Measurements from ENCODE around the gene TPST1.
A peak's percentile ranks its signal among the peaks of the same experiment; 100 is the strongest.
"Not testable (repeated sequence)": the region's sequence is repeated elsewhere in the genome, so short reads cannot be mapped to it uniquely, and the experiment has no call there.

Gene TPST1

DNA sequence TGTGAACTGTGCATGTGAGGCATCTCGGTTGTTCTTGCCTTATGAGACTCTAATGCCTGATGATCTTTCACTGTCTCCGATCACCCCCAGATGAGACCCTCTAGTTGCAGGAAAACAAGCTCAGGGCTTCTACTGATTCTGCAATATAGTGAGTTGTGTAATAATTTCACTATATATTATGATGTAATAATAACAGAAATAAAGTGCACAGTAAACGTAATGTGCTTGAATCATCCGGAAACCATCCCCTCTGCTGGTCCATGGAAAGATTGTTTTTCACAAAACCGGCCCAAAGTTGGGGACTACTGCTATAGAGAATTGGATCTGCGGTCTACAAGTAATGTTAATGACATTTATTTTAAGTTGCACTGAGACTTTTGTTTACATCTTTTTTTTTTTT lies 126.7 kb downstream of the TPST1 start:
- DNase-seq (ENCODE audit: low read depth): no peak

DNA sequence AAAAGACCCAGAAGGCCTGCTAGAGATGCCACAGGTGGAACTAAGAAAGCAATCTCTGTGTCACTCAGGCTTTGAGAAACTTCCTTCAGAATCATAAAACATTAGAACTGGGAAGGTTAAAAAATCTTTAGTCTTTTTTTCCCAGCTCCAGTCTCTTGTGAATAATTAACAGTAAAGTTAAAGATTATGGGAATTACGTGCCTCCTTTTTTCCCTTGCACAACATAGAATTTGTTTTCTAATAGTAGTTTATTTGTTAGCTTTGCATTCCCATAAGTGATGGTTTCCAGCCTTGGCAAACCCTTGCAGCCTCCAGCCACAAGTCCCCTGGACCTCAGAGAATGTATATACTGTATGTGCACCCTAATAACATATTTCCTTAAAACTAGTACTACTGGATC lies 128.3 kb downstream of the TPST1 start:
- no peak for DNase-seq (ENCODE audit: low read depth)

GRCh38 chr7:66335318-66335717 lies 130.2 kb downstream of the TPST1 start:
- no peak for DNase-seq (ENCODE audit: low read depth)

DNA sequence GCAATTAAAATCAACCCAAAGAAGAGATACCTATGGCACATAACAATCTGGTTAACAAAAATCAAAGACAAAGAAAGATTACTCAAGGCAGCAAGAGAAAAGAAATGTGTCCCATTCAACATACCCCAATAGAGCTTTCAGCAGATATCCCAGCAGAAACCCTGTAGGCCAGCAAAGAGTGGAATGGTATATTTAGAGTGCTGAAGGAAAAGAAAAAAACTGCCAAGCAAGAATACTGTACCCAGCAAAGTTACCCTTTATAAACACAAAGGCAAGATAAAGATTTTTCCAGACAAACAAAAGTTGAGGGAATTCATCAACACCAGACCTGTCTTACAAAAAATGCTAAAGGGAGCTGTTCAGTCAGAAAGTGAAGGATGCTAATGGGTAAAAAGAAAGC lies 131.6 kb downstream of the TPST1 start:
- no peak for DNase-seq (ENCODE audit: low read depth)

DNA sequence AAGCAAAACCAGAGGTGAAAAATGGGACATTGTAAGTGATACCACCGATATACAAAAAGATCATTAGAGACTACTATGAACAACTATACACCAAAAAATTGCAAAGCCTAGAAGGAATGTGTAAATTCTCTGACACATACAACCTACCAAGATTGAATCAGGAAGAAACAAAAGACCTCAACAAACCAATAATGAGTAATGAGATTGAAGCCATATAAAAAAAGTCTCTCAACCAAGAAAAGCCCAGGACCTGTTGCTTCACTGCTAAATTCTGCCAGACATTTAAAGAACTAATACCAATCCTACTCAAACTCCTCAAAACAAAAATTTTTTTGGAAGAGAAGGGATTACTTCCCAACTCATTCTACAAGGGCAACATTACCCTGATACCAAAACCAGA lies 134.0 kb downstream of the TPST1 start:
- DNase-seq (ENCODE audit: low read depth): no peak

- DNase-seq (ENCODE audit: low read depth): no peak
These were observed 139.0 kb downstream of the TPST1 start for GRCh38 chr7:66344166-66344565.

GRCh38 chr7:66348531-66348930 lies 143.4 kb downstream of the TPST1 start:
- DNase-seq (ENCODE audit: low read depth): peak; percentile 66

DNA sequence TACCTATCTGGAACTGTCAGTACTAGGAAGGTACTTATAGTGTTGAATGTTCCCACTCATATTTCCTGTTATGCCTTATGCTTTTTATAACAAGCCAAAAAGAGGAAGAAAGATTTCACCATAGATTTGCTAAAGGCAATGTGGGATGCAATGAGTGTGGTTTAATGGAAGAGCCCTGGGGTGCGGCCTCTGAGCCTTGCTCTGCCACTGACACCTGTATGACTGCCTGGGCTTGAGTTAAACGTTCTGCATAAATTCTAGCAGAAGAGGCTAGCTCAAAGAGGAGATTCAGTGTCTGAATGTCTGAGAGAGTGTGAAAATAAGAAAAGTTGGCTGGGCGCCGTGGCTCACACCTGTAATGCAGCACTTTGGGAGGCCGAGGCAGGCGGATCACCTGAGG lies 143.8 kb downstream of the TPST1 start:
- DNase-seq (ENCODE audit: low read depth): no peak

DNA sequence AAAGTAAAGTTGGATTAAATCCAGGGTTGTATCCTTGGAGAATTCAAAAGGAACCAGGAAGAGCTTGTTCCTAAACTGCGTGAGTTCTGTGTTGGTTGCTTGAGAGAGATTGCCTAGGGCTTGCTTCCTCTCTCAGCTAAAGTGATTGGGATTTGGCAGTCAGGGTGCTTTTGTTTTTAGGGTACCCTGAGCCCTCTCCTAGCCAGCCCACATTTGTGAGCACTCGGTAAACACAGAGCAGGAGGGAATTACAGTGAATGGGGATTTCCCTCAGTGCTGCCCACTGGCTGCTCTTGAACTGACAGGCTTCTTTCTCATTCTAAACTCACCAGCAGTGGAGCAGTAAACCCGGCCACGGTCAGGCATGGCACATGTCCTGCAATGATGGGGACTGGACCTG lies 146.9 kb downstream of the TPST1 start:
- DNase-seq (ENCODE audit: low read depth): no peak

DNA sequence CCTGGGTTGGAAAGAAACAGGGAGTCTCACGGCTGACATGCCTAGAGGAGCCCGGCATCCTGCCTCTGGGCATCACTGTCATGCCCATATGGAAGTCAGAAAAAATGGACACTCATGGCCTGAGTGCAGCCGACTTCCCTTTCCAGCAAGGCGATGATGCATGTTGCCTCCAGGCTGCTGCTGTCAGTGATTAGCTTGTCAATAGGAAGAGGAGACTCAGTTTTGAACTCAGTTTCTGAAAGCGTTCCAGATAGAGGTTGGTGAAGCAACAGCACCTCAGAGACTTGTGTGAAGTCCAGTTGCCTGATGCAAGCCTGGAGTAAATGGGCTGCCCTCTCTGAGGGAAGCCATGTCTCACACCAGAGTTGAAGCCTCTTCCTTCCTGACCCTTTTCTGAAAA lies 148.4 kb downstream of the TPST1 start:
- DNase-seq (ENCODE audit: low read depth): peak; percentile 56

DNA sequence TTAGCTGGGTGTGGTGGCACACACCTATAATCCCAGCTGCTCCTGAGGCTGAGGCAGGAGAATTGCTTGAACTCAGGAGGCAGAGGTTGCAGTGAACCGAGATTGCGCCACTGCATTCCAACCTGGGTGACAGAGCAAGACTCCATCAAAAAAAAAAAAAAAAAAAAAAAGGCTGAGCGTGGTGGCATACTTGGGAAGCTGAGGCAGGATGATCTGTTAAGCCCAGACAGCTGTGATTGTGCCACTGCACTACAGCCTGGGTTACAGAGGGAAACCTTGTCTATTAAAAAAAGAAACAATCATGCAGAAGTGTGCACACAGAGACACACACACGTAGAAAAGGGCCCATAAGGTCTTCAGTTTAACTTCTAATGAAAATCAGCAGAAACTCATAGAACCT lies 150.6 kb downstream of the TPST1 start:
- DNase-seq (ENCODE audit: low read depth): no peak

DNA sequence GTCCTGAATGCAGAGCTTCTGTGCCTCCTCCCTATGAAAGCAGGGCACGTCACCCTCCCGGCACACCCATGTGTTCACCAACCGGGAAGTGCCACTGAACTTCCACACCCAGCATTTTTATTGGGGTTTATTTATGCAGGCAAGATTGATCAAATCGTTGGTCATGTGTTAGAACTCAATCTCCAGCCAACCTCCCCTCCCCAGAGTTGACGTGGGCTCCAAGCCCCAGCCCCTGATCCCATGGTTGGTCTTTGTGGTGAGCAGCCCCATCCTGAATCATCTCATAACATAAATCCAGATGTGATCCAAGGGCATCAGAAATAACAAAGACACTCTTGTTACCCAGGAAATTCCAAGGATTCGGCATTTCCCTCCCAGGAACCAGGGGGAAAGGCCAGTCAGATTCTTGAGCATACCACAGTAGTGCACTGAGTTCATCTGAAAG lies 151.2 kb downstream of the TPST1 start:
- DNase-seq (ENCODE audit: low read depth): peak; percentile 34

GRCh38 chr7:66357087-66357486 lies 152.0 kb downstream of the TPST1 start:
- no peak for DNase-seq (ENCODE audit: low read depth)

DNA sequence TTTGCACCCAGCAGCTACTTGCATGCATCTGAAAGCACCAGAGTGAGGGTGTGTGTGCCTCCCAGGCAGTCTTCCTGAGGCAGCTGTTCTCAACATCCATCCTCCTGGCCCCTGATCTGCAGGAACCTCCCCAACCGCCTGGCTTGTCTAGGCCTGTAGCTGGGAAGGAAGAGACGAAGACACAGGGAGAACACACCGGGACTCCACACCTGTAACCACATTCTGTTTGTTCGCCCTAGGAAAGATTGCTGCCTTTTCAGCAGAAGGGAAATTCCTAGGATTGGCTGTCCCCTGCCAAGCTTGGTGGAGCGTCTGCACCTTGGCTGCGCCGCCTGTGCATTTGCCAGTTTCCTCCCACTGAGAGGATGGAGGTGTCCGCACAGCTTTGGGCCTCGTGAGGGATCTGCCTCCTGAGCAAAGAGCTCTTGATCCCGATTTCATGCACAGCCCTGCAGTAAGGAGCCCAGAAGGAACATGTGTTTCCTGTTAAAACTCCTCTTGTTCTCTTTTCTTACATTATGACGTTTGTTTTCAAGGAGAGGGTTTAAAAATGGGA lies 154.6 kb downstream of the TPST1 start:
- no peak for DNase-seq (ENCODE audit: low read depth)

DNA sequence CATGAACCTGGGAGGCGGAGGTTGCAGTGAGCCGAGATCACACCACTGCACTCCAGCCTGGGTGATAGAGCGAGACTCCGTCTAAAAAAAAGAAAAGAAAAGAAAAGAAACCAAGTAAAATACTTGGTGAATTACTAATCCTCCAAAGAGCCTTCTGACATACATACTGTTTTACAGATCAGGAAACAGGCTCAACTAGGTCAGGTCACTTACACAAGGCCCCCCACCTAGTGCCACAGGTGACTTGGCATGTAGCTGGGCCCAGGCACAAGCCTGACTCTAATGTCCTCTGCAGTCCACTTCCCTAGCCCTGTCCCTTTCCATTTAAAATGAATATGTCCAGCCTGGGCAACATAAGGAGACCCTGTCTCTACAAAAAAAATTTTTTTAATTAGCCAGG lies 157.0 kb downstream of the TPST1 start:
- no peak for DNase-seq (ENCODE audit: low read depth)

GRCh38 chr7:66363635-66364034 lies 158.5 kb downstream of the TPST1 start:
- DNase-seq (ENCODE audit: low read depth): no peak

DNA sequence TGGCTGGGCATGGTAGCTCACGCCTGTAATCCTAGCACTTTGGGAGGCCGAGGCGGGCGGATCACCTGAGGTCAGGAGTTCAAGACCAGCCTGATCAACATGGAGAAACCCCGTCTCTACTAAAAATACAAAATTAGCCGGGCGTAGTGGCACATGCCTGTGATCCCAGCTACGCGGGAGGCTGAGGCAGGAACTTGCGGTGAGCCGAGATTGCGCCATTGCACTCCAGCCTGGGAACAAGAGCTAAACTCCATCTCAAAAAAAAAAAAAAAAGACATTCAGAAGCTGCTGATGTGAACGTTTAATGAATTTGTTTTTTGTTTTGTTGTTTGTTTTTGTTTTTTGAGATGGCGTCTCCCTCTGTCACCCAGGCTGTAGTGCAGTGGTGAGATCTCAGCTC lies 159.9 kb downstream of the TPST1 start:
- DNase-seq (ENCODE audit: low read depth): not testable (repeated sequence)

GRCh38 chr7:66371096-66371824 lies 166.1 kb downstream of the TPST1 start:
- DNase-seq (ENCODE audit: low read depth): no peak

DNA sequence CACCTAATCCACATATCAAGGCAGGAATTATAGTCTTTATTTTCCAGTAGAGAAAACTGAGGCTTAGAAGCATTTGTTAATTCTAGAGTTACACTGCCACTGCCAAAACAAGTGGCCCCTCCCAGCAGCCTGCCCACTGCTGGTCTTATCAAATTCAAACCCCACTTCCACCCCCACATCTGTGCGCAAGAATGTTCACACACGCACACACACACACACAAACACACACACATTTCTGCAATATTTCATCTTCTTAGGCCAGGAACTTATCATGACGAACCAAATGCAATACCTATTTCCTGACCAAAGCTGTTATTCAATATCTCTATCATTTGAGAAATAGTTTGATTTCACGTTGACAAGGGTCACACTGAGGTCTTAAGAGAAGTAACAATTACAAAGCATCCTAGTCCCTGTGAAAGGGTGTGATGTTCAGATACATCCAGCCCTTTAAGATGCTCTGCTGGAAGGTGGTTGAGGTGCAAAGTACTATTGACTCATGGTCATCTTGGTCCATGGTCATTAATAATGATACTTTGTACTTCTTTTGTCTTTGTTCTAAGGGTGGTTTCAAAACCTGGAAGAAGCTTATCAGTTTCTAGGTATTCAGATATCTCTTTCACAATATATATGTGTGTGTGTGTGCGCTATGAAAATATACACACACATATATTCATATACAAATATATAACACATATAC lies 169.2 kb downstream of the TPST1 start:
- DNase-seq (ENCODE audit: low read depth): not testable (repeated sequence)

DNA sequence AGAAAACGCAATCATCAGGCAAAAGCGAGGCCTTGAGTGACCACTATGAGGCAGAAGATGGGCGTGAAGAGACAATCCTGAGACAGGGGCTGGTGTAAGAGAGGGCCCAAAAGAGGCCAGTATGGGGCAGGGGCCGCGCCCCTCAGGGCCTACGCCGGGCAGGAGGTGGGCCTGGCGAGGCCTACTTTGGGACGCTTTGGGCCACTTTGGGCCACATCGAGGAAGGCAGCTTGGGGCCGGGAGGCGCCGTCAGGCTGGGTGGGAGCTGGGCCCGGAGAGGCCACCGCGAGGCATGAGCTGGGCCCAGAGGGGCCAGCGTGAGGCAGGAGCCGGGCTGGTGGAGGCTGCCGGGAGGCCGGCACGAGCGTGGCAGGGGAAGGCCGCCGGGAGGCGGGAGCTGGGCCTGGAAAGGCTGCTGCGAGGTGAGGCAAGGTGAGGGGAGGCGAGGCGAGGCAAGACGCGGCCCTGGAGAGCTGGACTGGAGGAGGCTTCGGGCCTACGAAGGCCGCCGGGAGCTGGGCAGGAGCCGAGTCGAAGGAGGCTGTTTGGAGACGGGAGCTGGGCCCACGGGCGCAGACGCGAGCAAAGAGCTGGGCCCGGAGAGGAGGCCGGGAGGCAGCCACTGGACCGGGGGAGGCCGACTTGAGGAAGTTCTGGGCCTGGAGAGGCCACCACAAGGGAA lies 171.3 kb downstream of the TPST1 start:
- DNase-seq (ENCODE audit: low read depth): no peak

DNA sequence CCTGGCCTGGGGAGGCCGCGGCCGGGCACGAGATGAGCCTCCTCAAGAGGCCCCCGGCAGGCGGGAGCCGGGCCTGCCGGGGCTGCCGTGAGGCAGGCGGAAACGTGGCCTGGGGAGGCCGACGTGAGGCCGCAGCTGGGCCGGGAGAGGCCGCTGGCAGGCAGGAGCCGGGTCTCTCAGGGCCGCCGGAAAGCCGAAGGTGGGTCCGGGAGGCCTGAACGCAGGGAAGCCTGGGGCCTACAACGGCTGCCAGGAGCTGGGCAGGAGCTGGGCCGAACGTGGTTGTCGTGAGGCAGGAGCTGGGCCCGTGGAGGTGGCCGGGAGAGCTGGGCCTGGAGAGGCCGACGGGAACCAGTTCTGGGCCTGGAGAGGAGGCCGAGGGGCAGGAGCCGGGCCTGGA lies 171.9 kb downstream of the TPST1 start:
- DNase-seq (ENCODE audit: low read depth): no peak

DNA sequence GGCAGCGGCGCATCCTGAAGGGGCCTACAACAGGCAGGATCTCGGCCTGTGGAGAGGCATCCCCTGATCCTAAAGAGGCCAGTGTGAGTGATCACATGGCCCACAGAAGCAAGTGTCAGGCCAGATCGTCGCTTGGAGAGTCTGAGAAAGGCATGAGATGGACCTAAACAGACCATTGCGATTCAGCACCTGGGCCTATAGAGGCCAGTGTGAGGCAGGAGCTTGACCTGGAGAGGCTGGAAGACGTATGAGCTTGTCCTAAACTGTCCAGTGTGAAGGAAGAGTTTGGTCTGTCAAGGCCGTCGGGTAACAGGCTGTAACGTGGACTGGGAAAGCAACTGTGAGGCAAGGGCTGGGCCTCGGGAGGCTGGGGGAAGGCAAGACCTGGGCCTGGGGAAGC lies 172.6 kb downstream of the TPST1 start:
- no peak for DNase-seq (ENCODE audit: low read depth)

Measured in stromal cell of bone marrow (primary cell).